ENCODE measurements around the gene MMEL1. TPM values are rescaled to one million over a fixed set of nuclear protein-coding genes. Genes with fewer than 3 reads are reported as not detected.

MMEL1 gene
- polyA plus RNA-seq, 1 of the 3 experiments (the other 2 are of a cell fraction), result 0.16 TPM

DNA sequence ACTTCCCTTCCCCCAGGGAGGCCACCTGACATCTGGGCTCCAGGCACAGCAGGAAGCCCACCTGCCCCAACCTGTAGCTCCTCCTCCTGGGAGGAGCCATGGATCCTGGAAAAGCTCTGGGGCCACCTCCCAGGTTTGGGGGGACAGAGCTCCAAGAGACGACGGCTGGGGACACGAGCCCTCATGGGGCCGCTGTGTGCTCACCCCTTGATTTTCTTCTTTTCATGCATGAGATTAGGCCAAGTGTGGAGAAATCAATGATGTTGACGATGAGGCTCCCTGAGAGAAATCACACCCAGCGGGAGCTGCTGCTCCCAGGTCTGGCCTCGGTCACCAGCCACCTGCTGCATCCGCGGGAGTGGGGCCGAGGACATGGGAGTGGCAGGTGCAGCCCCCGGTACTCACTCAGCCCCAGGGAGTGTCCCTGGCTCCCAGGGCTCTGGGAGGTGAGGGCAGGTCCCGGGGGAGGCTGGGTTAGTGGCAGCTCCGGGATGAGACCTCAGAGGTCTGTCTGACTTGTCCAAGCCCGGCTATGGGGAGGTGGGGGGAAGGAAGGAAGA, 67.9 kb downstream of the MMEL1 start:
- Histone ChIP-seq H3K4me3 (ENCODE audit: low read depth in 2 of 2, low read length in 1 of 2) (no peak overlapping the region), H4K20me1 (ENCODE audit: insufficient read depth) (no peaks in the 10 kb centered on the region), H3K36me3 (replicated peaks in 1 of 2; ENCODE audit: control insufficient read depth in 1 of 2, insufficient read depth in 2 of 2, low read length in 1 of 2) (no peaks in the 10 kb centered on the region), H3K9me3 (no peaks in the 10 kb centered on the region), H3K27me3 (ENCODE audit: insufficient read depth) (no peaks in the 10 kb centered on the region), H3F3A (replicated peaks; ENCODE audit: insufficient read depth) (no peaks in the 10 kb centered on the region), H3K9me2 (no peaks in the 10 kb centered on the region), H2AFZ (ENCODE audit: low read depth) (no peak overlapping the region), H3K27ac (ENCODE audit: low read depth in 2 of 2, low read length in 1 of 2) (no peak overlapping the region), H3K79me2 (ENCODE audit: insufficient read depth) (no peaks in the 10 kb centered on the region), H3K9ac (no peak overlapping the region), H3K4me1 (ENCODE audit: control insufficient read depth in 1 of 2, insufficient read depth in 2 of 2, low read depth in 1 of 2, low read length in 1 of 2) (no peaks in the 10 kb centered on the region), H3K4me2 (no peak overlapping the region)
- ChIA-PET POLR2A (no interaction called here), CTCF (interaction anchor here (1.2 to 1.6 kb wide), 2 partner anchors 10 to 105 kb away, joined by 3 to 6 read pairs; partner anchors contain the start of gene TNFRSF14)
- no peak for DNase-seq
- 53% methylated on average over 12 of the region's 14 CpGs for WGBS (ENCODE audit: low lambda C conversion rate)
- no peak for TF ChIP-seq TCF12 (IDR thresholded peaks at IDR 0.05)

DNA sequence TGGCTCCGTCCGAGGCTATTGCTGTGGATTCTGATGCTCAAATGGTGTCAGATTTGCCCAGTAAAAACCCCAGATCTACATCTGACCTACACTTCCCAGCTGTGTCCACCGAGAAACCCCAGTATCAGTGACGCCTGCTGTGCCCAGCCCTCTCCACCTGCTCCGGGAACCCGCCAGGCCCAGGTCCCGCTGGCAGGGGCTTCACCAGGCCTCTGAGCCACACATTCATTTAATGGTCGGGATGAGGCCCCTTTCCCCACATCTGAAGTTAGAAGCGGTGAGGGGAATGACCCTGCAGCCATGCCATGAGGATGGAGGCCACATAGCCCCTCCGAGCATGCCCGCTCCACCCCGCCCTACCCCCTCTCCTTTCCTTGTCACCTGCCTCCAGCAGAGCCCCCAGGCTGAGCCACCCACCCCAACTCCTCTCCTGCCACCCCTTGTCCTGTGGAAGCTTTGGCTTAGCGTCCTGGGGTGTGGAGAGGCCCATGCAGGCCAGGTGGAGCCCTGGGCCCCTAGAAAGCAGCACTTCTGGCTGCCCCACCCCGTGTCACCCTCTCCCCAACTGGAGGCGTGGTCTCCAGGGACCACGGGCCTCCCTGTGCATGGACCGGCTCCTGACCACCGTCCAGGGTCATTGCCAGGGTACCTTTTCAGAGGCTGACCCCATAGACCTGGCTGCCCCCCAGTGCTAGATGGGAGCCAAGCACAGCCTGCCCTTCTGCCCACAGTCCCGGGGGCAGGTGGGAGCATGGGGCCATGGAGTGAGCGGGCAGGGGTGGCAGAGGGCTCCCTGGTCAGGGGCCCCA, 68.6 kb downstream of the MMEL1 start:
- H3K9me3 ChIP-seq, result no peaks in the 10 kb centered on the region
- H3K4me2 ChIP-seq, result no peak overlapping the region
- H3K4me3 ChIP-seq (ENCODE audit: low read depth in 2 of 2, low read length in 1 of 2), result no peak overlapping the region
- no peak overlapping the region for H3K9ac ChIP-seq
- H4K20me1 ChIP-seq (ENCODE audit: insufficient read depth), result no peaks in the 10 kb centered on the region
- no peaks in the 10 kb centered on the region for H3K27me3 ChIP-seq (ENCODE audit: insufficient read depth)
- H3K36me3 ChIP-seq (replicated peaks in 1 of 2; ENCODE audit: control insufficient read depth in 1 of 2, insufficient read depth in 2 of 2, low read length in 1 of 2), result no peaks in the 10 kb centered on the region
- WGBS (ENCODE audit: low lambda C conversion rate), result 58% methylated on average over 5 of the region's 20 CpGs
- H3F3A ChIP-seq (replicated peaks; ENCODE audit: insufficient read depth), result no peaks in the 10 kb centered on the region
- no peaks in the 10 kb centered on the region for H3K9me2 ChIP-seq
- H2AFZ ChIP-seq (ENCODE audit: low read depth), result no peak overlapping the region
- no peaks in the 10 kb centered on the region for H3K79me2 ChIP-seq (ENCODE audit: insufficient read depth)
- H3K27ac ChIP-seq (ENCODE audit: low read depth in 2 of 2, low read length in 1 of 2), result no peak overlapping the region
- DNase-seq, result no peak
- H3K4me1 ChIP-seq (ENCODE audit: control insufficient read depth in 1 of 2, insufficient read depth in 2 of 2, low read depth in 1 of 2, low read length in 1 of 2), result no peaks in the 10 kb centered on the region
- ChIA-PET POLR2A (no interaction called here), CTCF (interaction anchor here (1.2 to 1.6 kb wide), 2 partner anchors 9 to 104 kb away, joined by 3 to 6 read pairs; partner anchors contain the start of gene TNFRSF14)
- TF ChIP-seq POLR2AphosphoS5 (IDR thresholded peaks at IDR 0.05; ENCODE audit: low read depth, low read length) (no peak), GABPA (IDR thresholded peaks at IDR 0.05; ENCODE audit: low read depth) (no peak), YY1 (IDR thresholded peaks at IDR 0.05; ENCODE audit: low read depth) (no peak), MEF2A (IDR thresholded peaks at IDR 0.05; ENCODE audit: borderline replicate concordance, low read depth) (no peak), FOXJ3 (CRISPR knock-in tag; IDR thresholded peaks at IDR 0.05) (no peak), ELF1 (IDR thresholded peaks at IDR 0.05) (no peak)
- TF ChIP-seq, protein P1, sequence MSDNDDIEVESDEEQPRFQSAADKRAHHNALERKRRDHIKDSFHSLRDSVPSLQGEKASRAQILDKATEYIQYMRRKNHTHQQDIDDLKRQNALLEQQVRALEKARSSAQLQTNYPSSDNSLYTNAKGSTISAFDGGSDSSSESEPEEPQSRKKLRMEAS (IDR thresholded peaks at IDR 0.05; ENCODE audit: low read depth), result no peak
- TF ChIP-seq, protein P2, sequence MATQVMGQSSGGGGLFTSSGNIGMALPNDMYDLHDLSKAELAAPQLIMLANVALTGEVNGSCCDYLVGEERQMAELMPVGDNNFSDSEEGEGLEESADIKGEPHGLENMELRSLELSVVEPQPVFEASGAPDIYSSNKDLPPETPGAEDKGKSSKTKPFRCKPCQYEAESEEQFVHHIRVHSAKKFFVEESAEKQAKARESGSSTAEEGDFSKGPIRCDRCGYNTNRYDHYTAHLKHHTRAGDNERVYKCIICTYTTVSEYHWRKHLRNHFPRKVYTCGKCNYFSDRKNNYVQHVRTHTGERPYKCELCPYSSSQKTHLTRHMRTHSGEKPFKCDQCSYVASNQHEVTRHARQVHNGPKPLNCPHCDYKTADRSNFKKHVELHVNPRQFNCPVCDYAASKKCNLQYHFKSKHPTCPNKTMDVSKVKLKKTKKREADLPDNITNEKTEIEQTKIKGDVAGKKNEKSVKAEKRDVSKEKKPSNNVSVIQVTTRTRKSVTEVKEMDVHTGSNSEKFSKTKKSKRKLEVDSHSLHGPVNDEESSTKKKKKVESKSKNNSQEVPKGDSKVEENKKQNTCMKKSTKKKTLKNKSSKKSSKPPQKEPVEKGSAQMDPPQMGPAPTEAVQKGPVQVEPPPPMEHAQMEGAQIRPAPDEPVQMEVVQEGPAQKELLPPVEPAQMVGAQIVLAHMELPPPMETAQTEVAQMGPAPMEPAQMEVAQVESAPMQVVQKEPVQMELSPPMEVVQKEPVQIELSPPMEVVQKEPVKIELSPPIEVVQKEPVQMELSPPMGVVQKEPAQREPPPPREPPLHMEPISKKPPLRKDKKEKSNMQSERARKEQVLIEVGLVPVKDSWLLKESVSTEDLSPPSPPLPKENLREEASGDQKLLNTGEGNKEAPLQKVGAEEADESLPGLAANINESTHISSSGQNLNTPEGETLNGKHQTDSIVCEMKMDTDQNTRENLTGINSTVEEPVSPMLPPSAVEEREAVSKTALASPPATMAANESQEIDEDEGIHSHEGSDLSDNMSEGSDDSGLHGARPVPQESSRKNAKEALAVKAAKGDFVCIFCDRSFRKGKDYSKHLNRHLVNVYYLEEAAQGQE (IDR thresholded peaks at IDR 0.05; ENCODE audit: low read depth, low read length), result no peak
- TF ChIP-seq, protein P3, sequence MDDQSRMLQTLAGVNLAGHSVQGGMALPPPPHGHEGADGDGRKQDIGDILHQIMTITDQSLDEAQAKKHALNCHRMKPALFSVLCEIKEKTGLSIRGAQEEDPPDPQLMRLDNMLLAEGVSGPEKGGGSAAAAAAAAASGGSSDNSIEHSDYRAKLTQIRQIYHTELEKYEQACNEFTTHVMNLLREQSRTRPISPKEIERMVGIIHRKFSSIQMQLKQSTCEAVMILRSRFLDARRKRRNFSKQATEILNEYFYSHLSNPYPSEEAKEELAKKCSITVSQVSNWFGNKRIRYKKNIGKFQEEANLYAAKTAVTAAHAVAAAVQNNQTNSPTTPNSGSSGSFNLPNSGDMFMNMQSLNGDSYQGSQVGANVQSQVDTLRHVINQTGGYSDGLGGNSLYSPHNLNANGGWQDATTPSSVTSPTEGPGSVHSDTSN (IDR thresholded peaks at IDR 0.05), result no peak
- TF ChIP-seq, protein P4, sequence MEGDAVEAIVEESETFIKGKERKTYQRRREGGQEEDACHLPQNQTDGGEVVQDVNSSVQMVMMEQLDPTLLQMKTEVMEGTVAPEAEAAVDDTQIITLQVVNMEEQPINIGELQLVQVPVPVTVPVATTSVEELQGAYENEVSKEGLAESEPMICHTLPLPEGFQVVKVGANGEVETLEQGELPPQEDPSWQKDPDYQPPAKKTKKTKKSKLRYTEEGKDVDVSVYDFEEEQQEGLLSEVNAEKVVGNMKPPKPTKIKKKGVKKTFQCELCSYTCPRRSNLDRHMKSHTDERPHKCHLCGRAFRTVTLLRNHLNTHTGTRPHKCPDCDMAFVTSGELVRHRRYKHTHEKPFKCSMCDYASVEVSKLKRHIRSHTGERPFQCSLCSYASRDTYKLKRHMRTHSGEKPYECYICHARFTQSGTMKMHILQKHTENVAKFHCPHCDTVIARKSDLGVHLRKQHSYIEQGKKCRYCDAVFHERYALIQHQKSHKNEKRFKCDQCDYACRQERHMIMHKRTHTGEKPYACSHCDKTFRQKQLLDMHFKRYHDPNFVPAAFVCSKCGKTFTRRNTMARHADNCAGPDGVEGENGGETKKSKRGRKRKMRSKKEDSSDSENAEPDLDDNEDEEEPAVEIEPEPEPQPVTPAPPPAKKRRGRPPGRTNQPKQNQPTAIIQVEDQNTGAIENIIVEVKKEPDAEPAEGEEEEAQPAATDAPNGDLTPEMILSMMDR (IDR thresholded peaks at IDR 0.05), result no peak
